HFFc6 (cell line): ENCODE data around the gene ARHGAP4. TPM values are rescaled to one million over a fixed set of nuclear protein-coding genes. Genes with fewer than 3 reads are reported as not detected.
A peak's percentile ranks its signal among the peaks of the same experiment; 100 is the strongest.

Source experiments
- DNase-seq: peaks from one replicate; pipeline ENCODE4 v3.0.0-alpha.2; 2018
- H3K27ac Mint-ChIP-seq: 2 replicates; pipeline ENCODE4 v1.8.0; 2020; ENCODE audit warnings: mild to moderate bottlenecking, mixed read lengths
- H3K27me3 Mint-ChIP-seq: 2 replicates; pipeline ENCODE4 v1.8.0; 2021; ENCODE audit warnings: mild to moderate bottlenecking, moderate library complexity, mixed read lengths; ENCODE audit not compliant: insufficient read depth
- H3K36me3 Mint-ChIP-seq: 2 replicates; pipeline ENCODE4 v1.8.0; 2021; ENCODE audit warnings: low read depth, mixed read lengths
- H3K4me1 Mint-ChIP-seq: 2 replicates; pipeline ENCODE4 v1.8.0; 2020; ENCODE audit warnings: low read depth, mixed read lengths
- H3K4me3 Mint-ChIP-seq: 2 replicates; pipeline ENCODE4 v1.8.0; 2020; ENCODE audit warnings: mild to moderate bottlenecking, moderate library complexity, mixed read lengths
- H3K9me3 Mint-ChIP-seq: 2 replicates; pipeline ENCODE4 v1.8.0; 2020; ENCODE audit warnings: mild to moderate bottlenecking, mixed read lengths
- CTCF ChIP-seq: fragments of 200-600 bp; sonication (generic); IDR thresholded peaks from 2 replicates; pipeline ENCODE4 v1.5.0; 2021; ENCODE audit warnings: antibody characterized with exemption, mild to moderate bottlenecking
- total RNA-seq, 6 experiments: library from RNA; stranded (reverse); fragmentation: NEBNext Ultra II Directional; extraction: Animal tissue kit (Norgen Biotek cat#: 25700); gene quantifications; 2 replicates in 1 of 6; 3 replicates in 5 of 6; pipeline ENCODE4 v1.2.3, GENCODE V29; 2021

ARHGAP4 gene
- total RNA-seq, 6 experiments from 2014 or later = 0.18 to 0.63 (median 0.48) TPM

- H3K9me3 Mint-ChIP-seq = no peaks in the 10 kb centered on the region
- H3K36me3 Mint-ChIP-seq = peaks cover 5% of the 10 kb centered on the region; the same call in 1 of the 2 replicates
- DNase-seq = no peak
- no peak for TF ChIP-seq CTCF
- H3K4me1 Mint-ChIP-seq = peaks cover 20% of the 10 kb centered on the region
- H3K27ac Mint-ChIP-seq = peak overlapping the region; percentile 26; the same call in 1 of the 2 replicates
- H3K27me3 Mint-ChIP-seq = peaks cover 2% of the 10 kb centered on the region; the same call in 1 of the 2 replicates
- no peak overlapping the region for H3K4me3 Mint-ChIP-seq
Measured at GRCh38 chrX:153929576-153929975, 3.5 kb upstream of the ARHGAP4 start.

- H3K4me3 Mint-ChIP-seq = no peak overlapping the region; the same call in 1 of the 2 replicates
- H3K4me1 Mint-ChIP-seq = peaks cover 25% of the 10 kb centered on the region
- H3K9me3 Mint-ChIP-seq = no peaks in the 10 kb centered on the region
- no peak for DNase-seq
- no peak for TF ChIP-seq CTCF
- H3K27ac Mint-ChIP-seq = no peak overlapping the region; the same call in 1 of the 2 replicates
- H3K36me3 Mint-ChIP-seq = peaks cover 5% of the 10 kb centered on the region; the same call in 1 of the 2 replicates
- peaks cover under 1% of the 10 kb centered on the region; the same call in 1 of the 2 replicates for H3K27me3 Mint-ChIP-seq
Measured at GRCh38 chrX:153928846-153929245, 2.8 kb upstream of the ARHGAP4 start.

GRCh38 chrX:153927922-153928760 is 2.1 kb upstream of the ARHGAP4 start:
- TF ChIP-seq CTCF = peak; percentile 37; the same call in 1 of the 2 replicates
- H3K36me3 Mint-ChIP-seq = peaks cover 5% of the 10 kb centered on the region; the same call in 1 of the 2 replicates
- H3K4me1 Mint-ChIP-seq = peaks cover 25% of the 10 kb centered on the region
- peak overlapping the region; percentile 85 for H3K4me3 Mint-ChIP-seq
- no peaks in the 10 kb centered on the region for H3K9me3 Mint-ChIP-seq
- no peaks in the 10 kb centered on the region for H3K27me3 Mint-ChIP-seq
- peak; percentile 96 for DNase-seq
- H3K27ac Mint-ChIP-seq = peak overlapping the region; percentile 87

- H3K9me3 Mint-ChIP-seq = no peaks in the 10 kb centered on the region
- DNase-seq = no peak
- peaks cover 25% of the 10 kb centered on the region for H3K4me1 Mint-ChIP-seq
- TF ChIP-seq CTCF = no peak
- H3K27ac Mint-ChIP-seq = peak overlapping the region; percentile 87
- peak overlapping the region; percentile 83 for H3K4me3 Mint-ChIP-seq
- peaks cover 5% of the 10 kb centered on the region; the same call in 1 of the 2 replicates for H3K36me3 Mint-ChIP-seq
- no peaks in the 10 kb centered on the region for H3K27me3 Mint-ChIP-seq
Measured at GRCh38 chrX:153927672-153927921, 1.5 kb upstream of the ARHGAP4 start.

- DNase-seq = no peak
- H3K9me3 Mint-ChIP-seq = no peaks in the 10 kb centered on the region
Measured at GRCh38 chrX:153926858-153927671, 1.0 kb upstream of the ARHGAP4 start.

More at GRCh38 chrX:153926858-153927671, 1.0 kb upstream of the ARHGAP4 start:
- no peak for TF ChIP-seq CTCF
- Mint-ChIP-seq H3K27ac (peak overlapping the region; percentile 87), H3K36me3 (peaks cover 5% of the 10 kb centered on the region; the same call in 1 of the 2 replicates), H3K27me3 (no peaks in the 10 kb centered on the region), H3K4me3 (peak overlapping the region; percentile 83), H3K4me1 (peaks cover 25% of the 10 kb centered on the region)
